ENCODE results near the gene SDHC. TPM values are rescaled to one million over a fixed set of nuclear protein-coding genes. Genes with fewer than 3 reads are reported as not detected.
"Not testable (repeated sequence)": the region's sequence is repeated elsewhere in the genome, so short reads cannot be mapped to it uniquely, and the experiment has no call there.

SDHC gene
- total RNA-seq, 2 experiments from 2014 or later = 187 to 192 TPM

- Mint-ChIP-seq H3K27ac (peak overlapping the region; percentile 95), H3K4me1 (peaks cover 43% of the 10 kb centered on the region), H3K4me3 (peak overlapping the region; percentile 92)
- H3K36me3 Mint-ChIP-seq, DNase-seq, H3K9me3 Mint-ChIP-seq, H3K27me3 Mint-ChIP-seq: not testable (repeated sequence)
Measured at GRCh38 chr1:161389158-161389557, 75.0 kb downstream of the SDHC start.

- H3K4me1 Mint-ChIP-seq = peaks cover 41% of the 10 kb centered on the region
- no peaks in the 10 kb centered on the region for H3K9me3 Mint-ChIP-seq
- peak overlapping the region; percentile 92 for H3K4me3 Mint-ChIP-seq
- H3K27me3 Mint-ChIP-seq = no peaks in the 10 kb centered on the region
- H3K36me3 Mint-ChIP-seq = peaks cover 9% of the 10 kb centered on the region
- DNase-seq = peak; percentile 89
- peak overlapping the region; percentile 95 for H3K27ac Mint-ChIP-seq
Measured at GRCh38 chr1:161389691-161390558, 75.7 kb downstream of the SDHC start.

- H3K27ac Mint-ChIP-seq = peak overlapping the region; percentile 95
- DNase-seq = no peak
- no peaks in the 10 kb centered on the region for H3K9me3 Mint-ChIP-seq
- peaks cover 41% of the 10 kb centered on the region for H3K4me1 Mint-ChIP-seq
- H3K36me3 Mint-ChIP-seq = peaks cover 9% of the 10 kb centered on the region
- peak overlapping the region; percentile 92 for H3K4me3 Mint-ChIP-seq
- no peaks in the 10 kb centered on the region for H3K27me3 Mint-ChIP-seq
Measured at GRCh38 chr1:161390559-161390858, 76.3 kb downstream of the SDHC start.

- H3K36me3 Mint-ChIP-seq, H3K27me3 Mint-ChIP-seq, H3K27ac Mint-ChIP-seq, DNase-seq, H3K9me3 Mint-ChIP-seq: not testable (repeated sequence)
- Mint-ChIP-seq H3K4me1 (peaks cover 40% of the 10 kb centered on the region), H3K4me3 (peak overlapping the region; percentile 92)
Measured at GRCh38 chr1:161391136-161391535, 77.0 kb downstream of the SDHC start.

GRCh38 chr1:161391611-161392010, 77.4 kb downstream of the SDHC start:
- H3K4me1 Mint-ChIP-seq = peaks cover 36% of the 10 kb centered on the region

GRCh38 chr1:161393151-161393550, 79.0 kb downstream of the SDHC start:
- Mint-ChIP-seq H3K27me3 (no peaks in the 10 kb centered on the region), H3K4me3 (no peak overlapping the region), H3K4me1 (peaks cover 29% of the 10 kb centered on the region), H3K9me3 (no peaks in the 10 kb centered on the region), H3K36me3 (no peaks in the 10 kb centered on the region), H3K27ac (no peak overlapping the region)
- DNase-seq = no peak

More at GRCh38 chr1:161391611-161392010, 77.4 kb downstream of the SDHC start:
- no peak for DNase-seq
- Mint-ChIP-seq H3K36me3 (peaks cover 5% of the 10 kb centered on the region), H3K27ac (no peak overlapping the region), H3K27me3 (no peaks in the 10 kb centered on the region), H3K4me3 (peak overlapping the region; percentile 42), H3K9me3 (no peaks in the 10 kb centered on the region)

GRCh38 chr1:161397038-161397437, 82.9 kb downstream of the SDHC start:
- peaks cover 12% of the 10 kb centered on the region for H3K36me3 Mint-ChIP-seq
- not testable (repeated sequence) for DNase-seq, H3K27ac Mint-ChIP-seq, H3K4me3 Mint-ChIP-seq, H3K9me3 Mint-ChIP-seq, H3K27me3 Mint-ChIP-seq
- H3K4me1 Mint-ChIP-seq = peaks cover 34% of the 10 kb centered on the region

GRCh38 chr1:161398900-161399256, 84.7 kb downstream of the SDHC start:
- peak overlapping the region; percentile 94 for H3K4me3 Mint-ChIP-seq
- H3K4me1 Mint-ChIP-seq = peaks cover 28% of the 10 kb centered on the region
- H3K36me3 Mint-ChIP-seq = peaks cover 15% of the 10 kb centered on the region
- DNase-seq = no peak
- H3K9me3 Mint-ChIP-seq = peaks cover 3% of the 10 kb centered on the region
- H3K27me3 Mint-ChIP-seq = peaks cover 15% of the 10 kb centered on the region
- H3K27ac Mint-ChIP-seq = peak overlapping the region; percentile 100

GRCh38 chr1:161399257-161399998, 85.2 kb downstream of the SDHC start:
- Mint-ChIP-seq H3K9me3 (peaks cover 3% of the 10 kb centered on the region), H3K4me1 (peaks cover 33% of the 10 kb centered on the region)
- DNase-seq = peak; percentile 87

GRCh38 chr1:161402446-161402845, 88.3 kb downstream of the SDHC start:
- DNase-seq = no peak
- Mint-ChIP-seq H3K27ac (no peak overlapping the region), H3K4me3 (no peak overlapping the region), H3K27me3 (peaks cover 22% of the 10 kb centered on the region), H3K9me3 (peaks cover 3% of the 10 kb centered on the region), H3K4me1 (peaks cover 35% of the 10 kb centered on the region), H3K36me3 (peaks cover 18% of the 10 kb centered on the region)

More at GRCh38 chr1:161399257-161399998, 85.2 kb downstream of the SDHC start:
- Mint-ChIP-seq H3K4me3 (peak overlapping the region; percentile 94), H3K27ac (peak overlapping the region; percentile 100), H3K36me3 (peaks cover 17% of the 10 kb centered on the region), H3K27me3 (peaks cover 20% of the 10 kb centered on the region)

- Mint-ChIP-seq H3K27ac (no peak overlapping the region), H3K4me1 (peaks cover 27% of the 10 kb centered on the region), H3K9me3 (peaks cover 3% of the 10 kb centered on the region), H3K4me3 (no peak overlapping the region), H3K36me3 (peaks cover 18% of the 10 kb centered on the region), H3K27me3 (peaks cover 22% of the 10 kb centered on the region)
- no peak for DNase-seq
Measured at GRCh38 chr1:161404051-161404597, 89.9 kb downstream of the SDHC start.

GRCh38 chr1:161406551-161406950, 92.4 kb downstream of the SDHC start:
- H3K4me3 Mint-ChIP-seq, H3K36me3 Mint-ChIP-seq, H3K27ac Mint-ChIP-seq, DNase-seq, H3K9me3 Mint-ChIP-seq: not testable (repeated sequence)
- H3K27me3 Mint-ChIP-seq = peaks cover 16% of the 10 kb centered on the region
- peaks cover 28% of the 10 kb centered on the region for H3K4me1 Mint-ChIP-seq

- H3K27ac Mint-ChIP-seq = no peak overlapping the region
- peaks cover 1% of the 10 kb centered on the region for H3K9me3 Mint-ChIP-seq
- peaks cover 9% of the 10 kb centered on the region for H3K36me3 Mint-ChIP-seq
- H3K4me1 Mint-ChIP-seq = peaks cover 28% of the 10 kb centered on the region
- no peak for DNase-seq
- H3K4me3 Mint-ChIP-seq = no peak overlapping the region
- peaks cover 16% of the 10 kb centered on the region for H3K27me3 Mint-ChIP-seq
Measured at GRCh38 chr1:161407451-161407985, 93.3 kb downstream of the SDHC start.

- H3K9me3 Mint-ChIP-seq = peaks cover 1% of the 10 kb centered on the region
- H3K36me3 Mint-ChIP-seq = peaks cover 9% of the 10 kb centered on the region
- DNase-seq = no peak
- H3K4me3 Mint-ChIP-seq = no peak overlapping the region
- H3K4me1 Mint-ChIP-seq = peaks cover 25% of the 10 kb centered on the region
- H3K27ac Mint-ChIP-seq = no peak overlapping the region
- H3K27me3 Mint-ChIP-seq = peaks cover 11% of the 10 kb centered on the region
Measured at GRCh38 chr1:161408429-161409052, 94.4 kb downstream of the SDHC start.

Data from activated naive CD8-positive, alpha-beta T cell treated with anti-CD3 and anti-CD28 coated beads for 36 hours (primary cell).